Frontal cortex (tissue), 4 donors: Measurements from ENCODE around the gene EYS. TPM values are rescaled to one million over a fixed set of nuclear protein-coding genes. Genes with fewer than 3 reads are reported as not detected.
"Not testable (repeated sequence)": the region's sequence is repeated elsewhere in the genome, so short reads cannot be mapped to it uniquely, and the experiment has no call there.

Experiments used
- DNase-seq, 2 donors: peaks; one replicate each; pipeline ENCODE4 v3.0.0; 2012; ENCODE audit warnings: low spot score in 2 of 2
- FAIRE-seq: peaks from 2 replicates; lab custom pipeline; 2012; peaks lifted over from hg19 to GRCh38; lab: Jason Lieb, UNC
- total RNA-seq: library from RNA; depleted of rRNA; stranded (reverse); fragments of >200 nt; gene quantifications from one replicate; pipeline ENCODE4 v1.2.3, GENCODE V29; 2014
- donor health status: control.
- donor health status: control.
- donor health status: control.

EYS gene
- total RNA-seq, 1 donor from 2014 or later, result 2.0 TPM

GRCh38 chr6:63998991-63999390, 1708.0 kb downstream of the EYS start:
- DNase-seq (no peak), FAIRE-seq (no peak)

GRCh38 chr6:63997734-63998133, 1709.3 kb downstream of the EYS start:
- DNase-seq, result no peak
- FAIRE-seq, result no peak

- DNase-seq, result no peak
- FAIRE-seq, result no peak
Observed at GRCh38 chr6:63997221-63997620, 1709.8 kb downstream of the EYS start.

GRCh38 chr6:63985223-63985622, 1721.8 kb downstream of the EYS start:
- DNase-seq, result no peak
- FAIRE-seq, result no peak

GRCh38 chr6:63975699-63976098, 1731.3 kb downstream of the EYS start:
- FAIRE-seq (no peak), DNase-seq (no peak)

GRCh38 chr6:63968650-63969049, 1738.4 kb downstream of the EYS start:
- FAIRE-seq (no peak), DNase-seq (no peak)

GRCh38 chr6:63964366-63964765, 1742.7 kb downstream of the EYS start:
- no peak for DNase-seq
- no peak for FAIRE-seq

- no peak for FAIRE-seq
- DNase-seq, result no peak
Observed at GRCh38 chr6:63963769-63964315, 1743.2 kb downstream of the EYS start.

- not testable (repeated sequence) for FAIRE-seq, DNase-seq
Observed at GRCh38 chr6:63953336-63954021, 1753.5 kb downstream of the EYS start.

- no peak for DNase-seq
- no peak for FAIRE-seq
Observed at GRCh38 chr6:63947792-63948529, 1759.1 kb downstream of the EYS start.

GRCh38 chr6:63945987-63946386, 1761.0 kb downstream of the EYS start:
- DNase-seq, result no peak
- FAIRE-seq, result peak; percentile 64

GRCh38 chr6:63943826-63944225, 1763.2 kb downstream of the EYS start:
- DNase-seq (no peak), FAIRE-seq (no peak)

- FAIRE-seq, result no peak
- no peak for DNase-seq
Observed at GRCh38 chr6:63941747-63942470, 1765.1 kb downstream of the EYS start.

GRCh38 chr6:63940056-63940455, 1767.0 kb downstream of the EYS start:
- no peak for FAIRE-seq
- DNase-seq, result no peak

GRCh38 chr6:63936399-63936798, 1770.6 kb downstream of the EYS start:
- DNase-seq (no peak), FAIRE-seq (no peak)

- FAIRE-seq (no peak), DNase-seq (no peak)
Observed at GRCh38 chr6:63935732-63936131, 1771.3 kb downstream of the EYS start.

- not testable (repeated sequence) for DNase-seq, FAIRE-seq
Observed at GRCh38 chr6:63933948-63934347, 1773.1 kb downstream of the EYS start.

GRCh38 chr6:63930848-63931247, 1776.2 kb downstream of the EYS start:
- no peak for FAIRE-seq
- no peak for DNase-seq

- FAIRE-seq, result no peak
- DNase-seq, result no peak
Observed at GRCh38 chr6:63929111-63929510, 1777.9 kb downstream of the EYS start.

- no peak for DNase-seq
Observed at GRCh38 chr6:63928613-63929012, 1778.4 kb downstream of the EYS start.

More at GRCh38 chr6:63928613-63929012, 1778.4 kb downstream of the EYS start:
- no peak for FAIRE-seq
